NB4 (cell line): ENCODE measurements around the gene CD3G.

Experiments
- CTCF ChIP-seq: IDR thresholded peaks from one replicate; pipeline ENCODE4 v1.5.1; 2012; ENCODE audit warnings: low read depth, low read length
- MAX ChIP-seq: IDR thresholded peaks from 2 replicates; pipeline ENCODE4 v1.6.1; 2011; ENCODE audit warnings: low read depth, low read length
- MYC ChIP-seq: IDR thresholded peaks from 2 replicates; pipeline ENCODE4 v1.6.1; 2011; ENCODE audit warnings: low read depth, low read length
- POLR2A ChIP-seq: IDR thresholded peaks from 2 replicates; pipeline ENCODE4 v1.6.1; 2011; ENCODE audit warnings: mild to moderate bottlenecking; ENCODE audit not compliant: insufficient read length; ENCODE audit errors: extremely low read depth

DNA sequence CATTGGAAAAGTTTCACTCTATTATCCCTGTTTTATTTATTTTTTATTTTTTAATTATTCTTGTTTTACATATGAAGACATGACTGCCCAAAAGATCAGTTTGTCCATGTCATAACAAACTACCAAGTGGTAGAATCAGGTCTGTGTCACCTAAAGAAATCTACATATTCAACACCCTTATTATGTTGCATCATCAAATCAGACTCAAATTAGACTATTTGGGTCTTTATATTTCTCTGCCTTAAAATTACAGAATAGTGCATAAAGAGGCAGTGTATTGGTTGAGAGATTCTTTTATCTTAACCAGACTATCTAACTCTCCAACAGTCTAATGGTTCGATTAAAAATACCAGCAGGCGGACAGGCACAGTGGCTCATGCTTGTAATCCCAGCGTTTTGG is 38.8 kb downstream of the CD3G start:
- no peak for TF ChIP-seq CTCF
- no peak for TF ChIP-seq MAX
- no peak for TF ChIP-seq POLR2A
- TF ChIP-seq MYC = no peak
